ENCODE data around the gene SUN2. TPM values are rescaled to one million over a fixed set of nuclear protein-coding genes. Genes with fewer than 3 reads are reported as not detected.

Gene SUN2
- total and polyA plus RNA-seq, 2 donors (not counting 1 experiment from before 2014, with no cell fraction given), result 224 to 305 TPM

- H3K4me1 ChIP-seq (ENCODE audit: control insufficient read depth in 2 of 2, insufficient read depth in 2 of 2, low read length in 2 of 2), result peaks cover 32 to 38% of the 10 kb centered on the region in 2 donors
- intact Hi-C loops (cut with micrococcal nuclease), result loop anchor here (2.0 to 10.0 kb wide), 3 partner anchors 194 to 516 kb away; partner anchors contain the start of genes CSNK1E, DDX17 and PLA2G6
- POLR2A ChIA-PET, result interaction anchor here (0.6 to 2.0 kb wide), 4 partner anchors 19 to 381 kb away, joined by 3 to 9 read pairs (median 4); partner anchors contain the start of gene TOMM22
- no peak for DNase-seq
- H3K9ac ChIP-seq (ENCODE audit: low read length), result peak overlapping the region; percentile 96
- no peaks in the 10 kb centered on the region for H3K9me3 ChIP-seq (ENCODE audit: control extremely low read depth in 1 of 3, control insufficient read depth in 2 of 3, insufficient read depth in 1 of 3, low read length in 2 of 3)
- Mint-ChIP-seq H3K9me3 (ENCODE audit: insufficient read depth) (no peaks in the 10 kb centered on the region), H3K4me3 (peak overlapping the region; percentile 95), H3K4me1 (peaks cover 65% of the 10 kb centered on the region), H3K27me3 (no peaks in the 10 kb centered on the region), H3K27ac (peak overlapping the region; percentile 99)
- H4K20me1 ChIP-seq (ENCODE audit: control insufficient read depth, insufficient read depth, low read length, poor library complexity, severe bottlenecking), result no peaks in the 10 kb centered on the region
- H2AFZ ChIP-seq (ENCODE audit: insufficient read depth, low read depth, low read length, poor library complexity, severe bottlenecking), result peak overlapping the region; percentile 25
- no peak for TF ChIP-seq EZH2 (IDR thresholded peaks at IDR 0.05; ENCODE audit: borderline replicate concordance, insufficient read depth, low read depth, low read length, poor library complexity, severe bottlenecking)
- TF ChIP-seq CTCF (IDR thresholded peaks at IDR 0.05), result no peak
- CTCF ChIA-PET, result interaction anchor here (1.0 to 6.7 kb wide), 3 partner anchors 19 to 648 kb away, joined by 3 to 51 read pairs (median 5); partner anchors contain the start of gene TOMM22
- no peaks in the 10 kb centered on the region for H3K36me3 ChIP-seq (replicated peaks in 1 of 2; ENCODE audit: control extremely low read depth in 1 of 2, control insufficient read depth in 1 of 2, extremely low read depth in 1 of 2, insufficient read depth in 2 of 2, low read length in 1 of 2)
- H3K27me3 ChIP-seq (replicated peaks in 1 of 4; ENCODE audit: control extremely low read depth in 1 of 4, control insufficient read depth in 3 of 4, insufficient read depth in 4 of 4, low read length in 3 of 4), result no peaks in the 10 kb centered on the region
- peak overlapping the region; percentile 37 to 79 (median 66) for H3K4me3 ChIP-seq (ENCODE audit: control extremely low read depth in 1 of 5, extremely low read depth in 1 of 5, insufficient read depth in 1 of 5, low read depth in 2 of 5, low read length in 4 of 5)
- H3K79me2 ChIP-seq (ENCODE audit: control insufficient read depth, insufficient read depth, low read length), result peaks cover 33% of the 10 kb centered on the region
- peak overlapping the region; percentile 74 for H3K4me2 ChIP-seq (replicated peaks; ENCODE audit: low read depth, low read length, poor library complexity, severe bottlenecking)
- WGBS (ENCODE audit: insufficient coverage), result under 1% methylated on average over 57 of the region's 57 CpGs
- ATAC-seq (ENCODE audit: low read depth), result peak; percentile 13
- H3K27ac ChIP-seq (ENCODE audit: low read length in 2 of 2), result peak overlapping the region; percentile 64 to 99
Measured at GRCh38 chr22:38700270-38700788, 55.5 kb downstream of the SUN2 start.

- H3K4me3 ChIP-seq (ENCODE audit: control extremely low read depth in 1 of 5, extremely low read depth in 1 of 5, insufficient read depth in 1 of 5, low read depth in 2 of 5, low read length in 4 of 5), result peak overlapping the region; percentile 37 to 79 (median 66)
- Mint-ChIP-seq H3K4me3 (peak overlapping the region; percentile 94), H3K4me1 (peaks cover 64% of the 10 kb centered on the region), H3K27me3 (no peaks in the 10 kb centered on the region), H3K27ac (peak overlapping the region; percentile 99), H3K9me3 (ENCODE audit: insufficient read depth) (no peaks in the 10 kb centered on the region)
- POLR2A ChIA-PET, result interaction anchor here (0.5 to 2.0 kb wide), 4 partner anchors 18 to 1649 kb away, joined by 4 to 9 read pairs (median 4); partner anchors contain the start of gene TOMM22
- H3K4me2 ChIP-seq (replicated peaks; ENCODE audit: low read depth, low read length, poor library complexity, severe bottlenecking), result peak overlapping the region; percentile 74
- ATAC-seq (ENCODE audit: low read depth) (no peak), DNase-seq (no peak)
- CTCF ChIA-PET, result interaction anchor here (0.6 to 6.7 kb wide), 8 partner anchors 10 to 648 kb away, joined by 3 to 51 read pairs (median 4); partner anchors contain the start of genes RPL3 and TOMM22
- H3K9ac ChIP-seq (ENCODE audit: low read length), result peak overlapping the region; percentile 96
- WGBS (ENCODE audit: insufficient coverage), result no CpG with 5 or more reads among the region's 6 CpGs
- no peaks in the 10 kb centered on the region for H3K36me3 ChIP-seq (replicated peaks in 1 of 2; ENCODE audit: control extremely low read depth in 1 of 2, control insufficient read depth in 1 of 2, extremely low read depth in 1 of 2, insufficient read depth in 2 of 2, low read length in 1 of 2)
- no peaks in the 10 kb centered on the region for H3K27me3 ChIP-seq (replicated peaks in 1 of 4; ENCODE audit: control extremely low read depth in 1 of 4, control insufficient read depth in 3 of 4, insufficient read depth in 4 of 4, low read length in 3 of 4)
- H3K9me3 ChIP-seq (ENCODE audit: control extremely low read depth in 1 of 3, control insufficient read depth in 2 of 3, insufficient read depth in 1 of 3, low read length in 2 of 3), result no peaks in the 10 kb centered on the region
- H2AFZ ChIP-seq (ENCODE audit: insufficient read depth, low read depth, low read length, poor library complexity, severe bottlenecking), result no peak overlapping the region
- H4K20me1 ChIP-seq (ENCODE audit: control insufficient read depth, insufficient read depth, low read length, poor library complexity, severe bottlenecking), result no peaks in the 10 kb centered on the region
- TF ChIP-seq CTCF (IDR thresholded peaks at IDR 0.05) (no peak), EZH2 (IDR thresholded peaks at IDR 0.05; ENCODE audit: borderline replicate concordance, insufficient read depth, low read depth, low read length, poor library complexity, severe bottlenecking) (no peak)
- H3K27ac ChIP-seq (ENCODE audit: low read length in 2 of 2), result peak overlapping the region; percentile 64 to 99
- peaks cover 38% of the 10 kb centered on the region for H3K79me2 ChIP-seq (ENCODE audit: control insufficient read depth, insufficient read depth, low read length)
- intact Hi-C loops (cut with micrococcal nuclease), result loop anchor here (2.0 to 10.0 kb wide), 3 partner anchors 193 to 515 kb away; partner anchors contain the start of genes CSNK1E, DDX17 and PLA2G6
- H3K4me1 ChIP-seq (ENCODE audit: control insufficient read depth in 2 of 2, insufficient read depth in 2 of 2, low read length in 2 of 2), result peaks cover 29 to 35% of the 10 kb centered on the region in 2 donors
Measured at GRCh38 chr22:38699784-38700183, 56.0 kb downstream of the SUN2 start.

Measured in B cell (primary cell).